GM18502 (cell line): ENCODE measurements around the gene PRKCD.
"Not testable (repeated sequence)": the region's sequence is repeated elsewhere in the genome, so short reads cannot be mapped to it uniquely, and the experiment has no call there.

Source experiments
- ATAC-seq: cut with Tn5 transposase; IDR thresholded peaks from one replicate; pipeline ENCODE4 v1.9.1; 2021; ENCODE audit warnings: mild to moderate bottlenecking; ENCODE audit not compliant: unreplicated experiment, poor library complexity

The PRKCD gene

DNA sequence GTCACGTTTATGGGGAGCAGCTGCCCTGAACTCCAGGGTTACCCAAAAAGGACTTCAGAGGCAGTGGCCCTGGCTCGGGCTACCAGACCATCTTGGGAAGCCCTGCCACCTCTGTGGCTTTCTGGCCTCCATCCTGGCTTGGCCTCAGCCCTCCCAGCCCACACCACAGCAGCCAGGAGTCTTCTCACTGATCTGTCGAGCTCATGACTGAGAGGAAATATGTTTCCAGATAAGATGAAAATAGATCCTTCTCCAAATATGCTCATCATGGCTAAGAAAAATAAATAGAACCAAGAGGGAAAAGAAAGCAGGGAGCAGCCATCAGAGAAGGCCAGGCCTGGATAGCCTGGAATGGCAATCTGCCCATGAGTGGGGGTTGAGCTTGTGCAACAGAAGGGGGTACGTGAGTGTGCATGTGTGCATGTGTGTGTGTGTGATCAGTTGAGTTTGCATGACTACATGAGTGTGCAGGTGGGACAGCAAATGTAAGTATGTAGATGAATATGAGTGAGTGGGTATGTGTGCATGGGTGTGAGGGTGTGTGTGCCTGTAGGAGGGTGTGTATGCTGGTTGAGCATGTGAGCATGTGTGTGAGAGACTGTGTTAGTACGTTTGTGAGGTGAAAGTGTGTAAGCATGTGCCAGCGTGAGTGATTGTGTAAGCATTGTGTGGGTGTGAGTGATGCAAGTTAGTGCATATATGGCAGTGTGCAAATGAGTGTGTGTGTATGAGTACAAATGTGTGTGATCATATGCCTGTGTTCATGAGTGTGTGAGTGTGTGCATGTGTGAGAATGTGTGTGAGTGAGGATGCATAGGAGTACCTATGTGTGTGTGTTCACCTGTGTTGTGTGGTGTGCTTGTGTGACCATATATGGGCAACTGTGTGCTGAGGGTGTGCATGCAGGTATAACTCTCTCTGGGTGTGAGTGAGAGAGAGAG lies 20.8 kb upstream of the PRKCD start:
- no peak for ATAC-seq

DNA sequence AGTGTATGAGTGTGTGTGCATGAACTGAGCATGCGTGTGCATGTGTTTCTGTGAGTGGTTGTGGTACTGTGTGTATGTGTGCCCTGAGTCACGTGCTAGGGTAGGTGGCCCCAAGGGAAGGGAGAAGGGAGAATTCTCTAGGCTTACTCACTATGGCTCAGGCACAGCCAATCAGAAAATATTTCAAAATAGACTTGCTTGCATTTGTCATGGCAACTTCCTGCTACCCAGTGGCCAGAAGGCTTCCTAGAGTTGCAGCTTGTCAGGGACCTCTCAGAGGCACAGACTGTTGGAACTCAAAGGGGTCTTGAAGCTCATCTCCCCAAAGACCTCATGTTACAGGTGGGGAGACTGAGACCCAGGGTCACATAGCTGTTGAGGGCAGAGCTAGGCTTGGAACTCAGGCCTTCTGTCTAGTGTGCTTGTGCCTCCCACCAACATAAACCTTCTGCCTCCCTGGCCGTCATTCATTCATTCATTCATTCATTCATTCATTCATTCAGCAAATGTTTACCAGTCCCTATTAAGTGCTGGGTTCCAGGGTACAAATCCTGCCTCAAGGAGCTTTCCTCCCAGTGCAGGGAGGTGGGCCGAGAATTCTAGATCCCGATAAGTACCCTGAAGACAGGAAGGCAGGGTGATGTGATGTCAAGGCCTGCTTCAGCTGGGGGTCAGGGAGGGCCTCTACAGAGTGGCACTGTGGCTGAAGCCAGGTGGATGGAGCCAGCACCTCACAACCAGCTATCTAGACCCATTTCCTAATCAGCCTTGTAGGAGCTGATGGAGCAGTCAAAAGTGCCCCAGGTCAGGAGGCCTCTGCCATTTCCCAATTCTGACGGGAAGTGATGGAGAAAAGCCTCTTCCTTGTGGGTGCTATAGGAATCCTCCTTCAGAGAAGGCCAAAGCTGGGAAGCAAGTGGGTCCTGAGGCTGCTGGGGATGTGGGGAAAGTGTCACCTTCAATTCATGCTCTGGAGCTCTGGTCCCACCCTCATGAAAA lies 19.9 kb upstream of the PRKCD start:
- no peak for ATAC-seq

DNA sequence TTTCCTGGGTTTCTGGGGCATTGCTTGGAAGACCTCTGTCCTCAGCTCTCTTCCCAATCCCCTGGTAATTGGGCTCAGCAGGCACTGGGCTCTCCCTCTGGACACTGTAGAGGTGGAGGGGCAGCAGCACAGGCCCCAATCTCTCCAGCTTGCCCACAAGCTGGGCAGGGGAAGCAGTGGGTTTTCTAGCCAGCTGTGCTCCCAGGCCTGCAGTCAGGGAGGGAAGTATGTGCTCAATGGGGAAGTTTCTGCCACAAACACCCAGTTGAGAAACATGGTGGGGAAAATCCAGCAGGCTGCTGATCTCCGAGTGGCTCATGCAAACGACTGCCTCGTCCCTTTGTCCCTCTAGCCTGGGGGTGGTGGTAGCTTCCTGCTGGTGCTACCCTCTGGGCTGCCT lies 18.0 kb upstream of the PRKCD start:
- no peak for ATAC-seq

DNA sequence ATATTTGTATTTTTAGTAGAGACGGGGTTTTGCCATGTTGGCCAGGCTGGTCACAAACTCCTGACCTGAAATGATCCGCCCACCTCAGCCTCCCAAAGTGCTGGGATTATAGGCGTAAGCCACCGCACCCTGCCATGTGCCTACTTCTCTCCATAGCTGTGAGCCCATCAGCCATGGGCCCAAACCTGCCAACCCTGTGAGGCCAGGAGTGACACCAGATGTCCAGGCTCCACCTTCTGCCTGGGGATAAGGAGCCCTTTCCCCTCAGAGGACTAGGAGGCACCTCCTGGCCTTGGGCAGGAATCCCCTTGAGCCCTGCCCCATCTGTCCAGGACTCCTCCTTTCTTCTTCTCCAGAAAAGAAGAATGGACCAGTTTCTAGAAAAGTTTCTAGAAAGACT lies 16.6 kb upstream of the PRKCD start:
- no peak for ATAC-seq

DNA sequence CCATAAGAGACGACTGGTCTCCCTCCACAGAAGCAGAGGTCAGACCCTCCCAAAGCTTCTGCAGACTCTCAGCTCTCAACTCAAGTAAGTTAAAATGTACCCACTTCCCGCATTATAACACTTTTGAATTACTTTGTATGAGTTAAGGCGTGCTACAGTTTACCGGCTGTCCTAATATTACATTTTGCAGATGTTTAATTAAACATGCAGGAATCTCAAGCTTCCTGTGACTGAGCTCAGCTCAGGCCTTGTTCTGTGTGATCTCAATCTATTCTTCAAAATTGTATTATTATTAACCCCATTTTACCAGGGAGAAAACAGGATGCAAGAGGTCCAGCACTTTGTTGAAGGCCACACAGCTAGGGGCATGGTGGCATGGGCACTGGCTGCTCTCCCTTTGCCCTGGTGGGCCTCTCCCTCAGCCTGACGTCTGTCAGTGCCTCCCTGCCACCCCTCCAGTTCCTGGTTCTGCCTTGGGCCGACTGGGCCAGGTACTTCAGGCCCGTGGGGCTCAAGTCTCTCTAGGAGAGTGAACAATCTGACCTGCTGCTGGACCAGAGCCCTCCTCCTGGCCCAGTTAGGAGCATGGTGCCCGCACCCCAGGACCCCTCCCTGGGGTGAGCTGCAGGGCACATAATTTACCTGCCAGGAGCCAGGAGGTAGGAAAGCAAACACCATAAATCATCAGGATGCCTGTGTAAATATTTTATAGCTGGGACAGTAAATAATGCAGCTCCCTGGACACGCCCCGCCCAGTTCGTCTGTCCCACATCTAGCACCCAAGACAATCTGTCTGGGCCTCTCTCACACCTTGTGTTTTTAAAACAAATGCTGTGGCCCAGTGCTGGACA lies 15.9 kb upstream of the PRKCD start:
- ATAC-seq, result no peak

DNA sequence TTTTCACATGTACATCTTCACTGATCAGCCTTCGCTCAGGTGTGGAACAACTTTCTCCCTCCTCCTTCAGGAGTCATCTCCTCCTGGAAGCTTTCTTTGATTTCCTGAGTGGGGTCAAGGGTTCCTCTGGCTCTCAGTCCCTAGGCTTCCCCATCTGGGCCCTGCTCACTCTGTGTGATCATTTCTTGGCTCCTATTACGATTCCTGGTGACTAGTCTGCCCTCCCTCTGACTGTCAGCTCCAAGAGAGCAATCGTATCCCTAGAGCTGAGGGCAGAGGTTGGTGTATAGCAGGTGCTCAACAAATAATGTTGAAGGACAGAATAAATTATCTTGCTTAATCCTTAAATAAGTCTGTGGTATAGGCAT lies 15.3 kb upstream of the PRKCD start:
- ATAC-seq, result no peak

DNA sequence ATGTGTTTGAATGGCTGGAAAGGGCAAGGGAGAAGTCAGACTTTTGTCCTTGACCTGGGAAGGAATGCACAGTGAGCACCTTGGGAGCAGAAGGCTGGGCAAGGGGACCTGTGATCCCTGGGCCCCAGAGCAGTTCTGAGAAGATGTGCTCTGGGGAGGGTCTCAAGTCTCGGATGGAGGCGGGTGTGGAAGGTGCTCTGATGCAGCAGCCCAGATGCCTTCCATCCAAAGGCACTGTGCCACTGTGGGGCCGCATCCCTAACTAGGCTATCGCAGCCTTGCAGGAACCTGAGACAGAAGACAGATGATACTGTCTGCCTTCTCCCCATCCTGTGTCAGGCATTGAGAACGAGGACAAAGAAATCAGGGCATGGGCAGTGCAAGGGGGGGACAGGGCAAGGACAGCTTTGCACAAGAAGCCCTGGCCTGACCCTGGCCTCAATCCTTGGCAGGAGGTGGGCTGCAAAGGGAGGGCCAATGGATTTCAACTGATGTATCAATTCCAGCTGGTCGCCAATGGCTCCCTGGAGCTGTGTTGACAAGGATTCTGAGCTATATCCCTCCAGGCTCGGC lies 14.6 kb upstream of the PRKCD start:
- no peak for ATAC-seq

DNA sequence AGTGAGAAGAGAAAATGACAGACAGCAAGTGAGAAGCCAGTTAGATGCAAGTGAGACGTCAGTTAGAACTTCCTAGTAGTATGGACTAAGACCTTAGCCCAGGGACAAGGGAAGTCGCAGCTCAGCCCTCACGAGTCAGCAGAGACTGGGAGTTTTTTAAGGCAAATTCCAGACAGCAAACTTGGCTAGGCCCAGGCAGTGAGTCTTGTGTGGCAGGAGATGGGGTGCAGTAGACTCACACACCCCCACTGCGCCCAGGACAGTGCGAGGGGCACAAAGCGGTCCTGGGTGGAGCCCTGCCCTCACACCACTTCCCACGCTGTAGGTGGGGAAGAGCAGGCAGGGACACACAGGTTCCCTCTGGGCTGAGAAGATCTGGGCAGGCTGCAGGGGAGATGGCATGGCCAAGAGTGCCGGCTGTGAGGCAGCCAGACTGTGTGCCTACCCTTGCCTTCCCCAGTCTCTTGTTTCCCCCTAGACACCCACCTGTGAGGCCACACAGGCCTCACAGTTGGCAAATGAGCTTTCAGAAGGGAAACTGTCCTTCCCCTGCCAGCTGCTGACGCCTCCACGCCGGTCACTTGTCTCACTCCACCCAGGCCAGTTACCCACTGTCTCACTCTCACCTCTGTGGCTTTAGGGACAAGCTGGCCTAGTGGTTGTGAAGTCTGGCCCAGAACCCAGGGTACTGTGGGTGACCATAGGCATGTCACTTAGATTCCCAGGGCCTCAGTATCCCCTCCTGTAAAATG lies 13.7 kb upstream of the PRKCD start:
- no peak for ATAC-seq

DNA sequence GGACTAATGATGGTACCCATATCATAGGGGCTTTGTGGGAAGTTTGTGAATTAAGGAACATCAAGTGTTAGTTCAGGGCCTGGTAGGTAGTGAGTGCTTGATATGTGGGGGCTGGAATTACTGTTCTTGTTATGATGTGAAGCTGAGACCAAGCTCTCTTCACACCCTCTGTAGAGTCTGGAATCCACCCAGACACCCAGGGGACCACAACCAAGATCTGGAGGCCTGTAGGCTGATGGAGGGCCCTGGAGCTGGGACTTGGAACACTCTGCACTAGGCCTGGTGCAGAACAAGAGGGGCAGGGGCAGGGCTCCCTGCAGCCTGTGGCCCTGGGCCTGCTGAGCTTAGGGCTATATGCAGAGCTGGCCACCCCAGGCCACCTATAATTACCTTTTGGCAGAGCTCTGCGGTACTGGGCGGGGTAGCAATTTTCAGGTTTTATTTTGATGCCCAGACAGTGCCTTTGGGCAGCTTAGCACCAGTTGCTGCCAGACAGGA lies 13.1 kb upstream of the PRKCD start:
- ATAC-seq, result no peak

DNA sequence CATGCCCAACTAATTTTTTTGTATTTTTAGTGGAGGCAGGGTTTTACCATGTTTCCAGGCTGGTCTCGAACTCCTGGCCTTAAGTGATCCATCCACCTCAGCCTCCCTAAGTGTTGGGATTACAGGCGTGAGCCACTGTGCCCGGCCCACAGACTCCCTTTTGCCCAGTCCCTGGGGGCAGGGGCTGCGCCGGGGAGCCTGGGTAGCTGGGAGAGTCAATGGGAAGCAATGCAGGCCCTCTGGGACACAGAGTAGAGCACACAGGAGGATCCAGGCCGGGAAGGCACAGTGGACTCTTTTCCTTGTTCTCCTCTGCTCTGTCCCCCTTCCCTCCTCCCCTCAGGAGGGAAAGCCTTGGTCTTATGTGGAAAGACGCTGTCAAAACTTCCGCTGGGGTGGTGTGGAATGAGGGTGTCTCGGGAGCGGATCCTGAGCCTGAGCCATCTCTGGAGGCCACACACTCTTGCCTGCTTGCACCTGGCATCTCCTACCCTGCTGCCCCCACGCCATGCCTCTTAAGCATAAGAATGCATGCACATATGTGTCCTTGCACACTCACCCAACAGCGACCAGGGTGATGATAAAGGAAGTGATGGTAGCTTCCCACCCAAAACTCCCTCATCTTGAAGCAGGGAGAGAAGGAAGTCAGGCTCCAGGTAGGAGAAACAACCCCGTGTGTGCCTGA lies 11.9 kb upstream of the PRKCD start:
- no peak for ATAC-seq

DNA sequence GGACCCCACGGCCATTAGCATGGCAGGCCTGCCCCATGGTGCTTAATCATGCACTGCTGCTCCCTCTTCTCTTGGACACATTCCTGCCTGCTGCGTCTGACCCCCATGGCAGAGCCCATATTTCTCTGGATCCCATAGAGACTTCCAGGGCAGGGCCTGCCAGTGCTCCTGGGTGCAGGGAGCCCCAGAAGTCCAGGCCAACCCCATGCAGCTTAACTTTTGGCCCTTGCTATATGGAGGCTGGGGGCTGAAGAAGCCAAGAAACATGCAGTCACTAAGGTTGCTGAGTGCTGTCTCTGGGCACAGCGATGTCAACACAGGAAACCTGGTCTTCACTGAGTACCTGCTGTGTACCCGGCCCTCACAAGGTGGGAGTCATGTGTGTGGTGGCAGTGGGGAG lies 11.3 kb upstream of the PRKCD start:
- no peak for ATAC-seq

DNA sequence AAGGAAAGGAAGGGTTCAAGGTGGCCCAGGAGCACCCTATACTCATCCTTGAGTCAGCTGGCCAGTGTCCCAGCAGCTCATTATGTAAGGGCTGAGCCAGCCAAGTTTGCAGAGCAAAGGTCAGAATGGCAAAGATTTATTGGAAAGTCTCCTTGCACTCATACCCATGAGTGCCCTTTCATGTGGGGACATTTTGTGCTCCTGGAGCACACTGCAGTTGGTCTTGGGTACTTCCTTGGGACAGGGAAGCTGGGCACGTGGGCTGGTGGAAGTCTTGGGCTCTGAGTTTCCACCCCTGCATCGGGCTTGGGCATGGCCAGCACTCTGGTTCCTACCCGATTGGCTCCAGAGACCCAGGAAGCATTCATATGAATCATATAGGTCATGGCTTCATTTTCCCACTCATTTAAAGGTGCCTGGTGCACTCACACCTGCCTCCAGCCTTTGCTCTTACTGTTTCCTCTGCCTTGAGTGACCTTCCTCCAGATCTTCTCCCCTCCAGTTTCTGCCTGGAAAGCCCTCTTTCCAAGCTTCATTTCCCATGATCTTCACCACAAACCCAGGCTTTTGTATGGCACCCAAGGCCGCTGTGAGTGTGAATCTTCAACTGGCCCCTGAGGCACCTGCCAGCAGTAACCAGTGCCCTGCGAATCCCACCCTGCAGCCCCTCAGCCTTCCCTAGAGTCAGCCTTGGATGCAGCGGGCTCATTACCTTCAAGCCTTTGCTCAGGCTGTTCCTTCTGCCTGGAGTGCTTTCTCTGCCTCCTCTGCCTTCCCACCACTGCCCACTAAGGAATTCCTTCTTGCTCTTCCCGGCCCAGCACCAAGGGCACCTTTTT lies 10.5 kb upstream of the PRKCD start:
- ATAC-seq, result no peak

DNA sequence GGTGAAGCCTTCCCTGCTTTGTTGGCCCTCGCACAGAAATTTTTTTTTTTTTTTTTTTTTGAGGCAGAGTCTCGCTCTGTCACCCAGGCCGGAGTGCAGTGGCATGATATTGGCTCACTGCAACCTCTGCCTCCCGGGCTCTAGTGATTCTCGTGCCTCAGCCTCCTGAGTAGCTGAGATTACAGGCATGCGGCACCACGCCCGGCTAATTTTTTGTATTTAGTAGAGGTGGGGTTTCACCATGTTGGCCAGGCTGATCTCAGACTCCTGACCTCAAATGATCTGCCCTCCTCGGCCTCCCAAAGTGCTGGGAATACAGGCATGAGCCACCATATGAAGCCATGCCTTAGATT lies 9.9 kb upstream of the PRKCD start:
- not testable (repeated sequence) for ATAC-seq

DNA sequence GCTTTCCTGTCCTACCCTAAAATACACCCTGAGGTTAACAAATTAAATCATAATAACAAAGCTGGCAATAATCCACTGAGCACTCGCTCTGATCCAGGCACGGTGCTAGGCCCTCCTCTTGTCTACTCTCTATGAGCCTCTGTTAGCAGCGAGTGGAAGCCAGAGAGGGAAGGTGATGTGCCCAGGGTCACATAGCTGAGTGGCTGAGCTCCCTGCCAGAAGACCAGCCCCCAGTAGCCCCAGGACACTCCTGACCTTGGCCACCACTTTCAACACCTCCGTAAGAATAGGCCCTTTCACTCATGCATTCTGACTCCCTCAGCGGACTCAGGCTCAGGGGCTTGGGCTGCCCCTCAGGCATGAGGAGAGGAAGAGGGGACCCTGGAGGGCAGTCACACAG lies 9.5 kb upstream of the PRKCD start:
- ATAC-seq, result no peak

DNA sequence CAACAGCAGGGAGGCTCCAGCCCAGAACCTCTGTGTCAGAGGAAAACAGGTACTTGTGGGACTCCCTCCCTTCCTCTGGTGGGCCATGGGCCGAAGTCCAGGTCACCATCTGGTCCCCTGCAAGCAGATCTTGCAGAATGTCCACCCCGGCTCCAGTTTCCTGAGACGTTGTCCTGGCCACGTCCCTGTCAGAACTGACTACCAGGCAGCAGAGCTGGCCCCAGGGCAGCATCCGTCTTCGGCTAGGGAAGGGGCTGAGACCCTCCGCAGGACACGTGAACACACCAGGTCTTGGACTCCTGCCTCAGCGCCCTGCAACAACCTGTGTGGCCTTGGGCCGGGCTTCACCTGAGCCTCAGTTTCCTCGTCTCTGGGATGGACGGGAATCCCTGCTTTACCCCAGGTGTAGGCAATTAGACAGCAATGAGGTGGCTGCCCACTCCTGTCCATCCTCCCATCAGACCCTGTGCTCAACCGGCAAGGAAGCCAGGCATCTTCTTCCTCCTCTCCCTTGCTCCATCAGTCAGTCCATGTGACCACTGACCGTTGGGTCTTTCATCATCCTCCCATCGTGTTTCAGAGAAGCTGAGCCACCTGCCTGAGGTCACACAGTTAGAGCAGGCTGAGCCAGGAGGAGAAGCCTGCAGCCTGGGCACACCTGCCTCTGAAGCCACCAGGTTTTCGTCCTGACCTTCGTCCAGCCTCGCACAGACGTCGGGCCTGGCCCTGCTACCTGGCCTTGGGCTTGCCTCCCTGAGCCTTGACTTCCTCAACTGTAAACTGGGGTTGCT lies 8.9 kb upstream of the PRKCD start:
- ATAC-seq, result no peak

DNA sequence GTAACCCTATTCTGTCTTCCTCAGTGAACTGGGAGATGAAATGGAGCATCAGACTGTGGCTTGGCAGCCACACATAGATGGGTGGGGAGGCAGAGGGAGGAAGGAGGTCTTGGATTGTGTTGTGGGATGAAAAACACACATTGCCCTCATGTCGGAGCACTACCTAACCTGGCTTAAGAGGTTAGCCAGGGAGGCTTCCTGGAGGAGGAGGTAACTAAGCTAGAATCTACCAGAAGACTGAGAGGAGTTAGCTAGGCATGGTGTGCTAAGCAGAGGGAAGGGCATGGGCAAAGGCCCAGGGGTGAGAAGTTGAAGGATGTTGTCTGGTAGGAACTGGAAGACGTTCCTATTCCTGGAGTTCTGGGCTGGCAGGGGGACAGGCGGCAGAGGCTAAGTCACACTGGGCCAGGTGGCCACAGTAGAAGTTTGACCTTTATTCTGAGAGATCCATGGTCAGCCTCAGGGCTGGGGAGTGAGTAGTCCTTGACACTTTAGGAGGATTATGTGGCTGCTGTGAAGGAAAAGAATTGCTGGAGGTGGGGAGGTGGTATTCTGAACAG lies 7.7 kb upstream of the PRKCD start:
- ATAC-seq, result no peak

DNA sequence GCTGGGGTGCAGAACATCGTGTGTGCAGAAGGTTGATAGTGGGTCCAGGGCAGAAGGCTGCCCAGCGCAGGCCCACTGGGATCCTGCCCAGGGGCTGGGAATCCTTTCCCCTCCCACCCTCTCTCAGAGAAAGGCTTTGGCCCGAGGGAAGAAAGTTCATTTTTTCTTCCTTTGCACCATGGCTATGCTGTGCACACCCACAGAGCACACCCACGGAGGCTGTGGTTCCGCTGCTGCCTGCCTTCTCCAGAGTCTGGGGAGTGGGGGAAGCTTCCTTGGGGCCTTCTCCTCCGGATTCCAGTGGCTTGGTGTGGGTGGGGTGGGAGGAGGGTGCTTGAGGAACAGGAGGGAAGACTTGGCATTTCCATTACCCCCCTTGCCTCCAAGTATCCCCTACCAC lies 7.0 kb upstream of the PRKCD start:
- no peak for ATAC-seq
